ENCODE measurements around the gene ZFHX3. TPM values are rescaled to one million over a fixed set of nuclear protein-coding genes. Genes with fewer than 3 reads are reported as not detected.
A peak's percentile ranks its signal among the peaks of the same experiment; 100 is the strongest.

Gene ZFHX3
- total RNA-seq, 1 donor from 2014 or later: 68.1 TPM

GRCh38 chr16:72925631-72925979 lies 122.3 kb downstream of the ZFHX3 start:
- Mint-ChIP-seq H3K4me3 (no peak overlapping the region), H3K9me3 (no peaks in the 10 kb centered on the region), H3K27me3 (ENCODE audit: low read depth) (no peaks in the 10 kb centered on the region), H3K36me3 (no peaks in the 10 kb centered on the region), H3K27ac (no peak overlapping the region), H3K4me1 (peaks cover 64% of the 10 kb centered on the region)
- DNase-seq (ENCODE audit: low spot score in 2 of 2, unreplicated experiment in 2 of 2): no peak
- TF ChIP-seq CTCF (IDR thresholded peaks at IDR 0.05; ENCODE audit: unreplicated experiment): no peak

- no peaks in the 10 kb centered on the region for H3K9me3 Mint-ChIP-seq
- H3K4me1 Mint-ChIP-seq: peaks cover 59% of the 10 kb centered on the region
Measured at GRCh38 chr16:72924927-72925630, 122.8 kb downstream of the ZFHX3 start.

GRCh38 chr16:72924537-72924926 lies 123.4 kb downstream of the ZFHX3 start:
- DNase-seq (ENCODE audit: low spot score in 2 of 2, unreplicated experiment in 2 of 2): no peak
- Mint-ChIP-seq H3K27me3 (ENCODE audit: low read depth) (no peaks in the 10 kb centered on the region), H3K27ac (peak overlapping the region; percentile 43), H3K4me3 (no peak overlapping the region), H3K4me1 (peaks cover 57% of the 10 kb centered on the region), H3K36me3 (no peaks in the 10 kb centered on the region), H3K9me3 (no peaks in the 10 kb centered on the region)
- no peak for TF ChIP-seq CTCF (IDR thresholded peaks at IDR 0.05; ENCODE audit: unreplicated experiment)

More at GRCh38 chr16:72924927-72925630, 122.8 kb downstream of the ZFHX3 start:
- no peak overlapping the region for H3K4me3 Mint-ChIP-seq
- H3K27me3 Mint-ChIP-seq (ENCODE audit: low read depth): no peaks in the 10 kb centered on the region
- no peak for TF ChIP-seq CTCF (IDR thresholded peaks at IDR 0.05; ENCODE audit: unreplicated experiment)
- H3K36me3 Mint-ChIP-seq: no peaks in the 10 kb centered on the region
- no peak for DNase-seq (ENCODE audit: low spot score in 2 of 2, unreplicated experiment in 2 of 2)
- H3K27ac Mint-ChIP-seq: peak overlapping the region; percentile 33

- no peaks in the 10 kb centered on the region for H3K9me3 Mint-ChIP-seq
- no peak overlapping the region for H3K27ac Mint-ChIP-seq
- TF ChIP-seq CTCF (IDR thresholded peaks at IDR 0.05; ENCODE audit: unreplicated experiment): no peak
- H3K36me3 Mint-ChIP-seq: no peaks in the 10 kb centered on the region
- H3K27me3 Mint-ChIP-seq (ENCODE audit: low read depth): no peaks in the 10 kb centered on the region
- no peak for DNase-seq (ENCODE audit: low spot score in 2 of 2, unreplicated experiment in 2 of 2)
- no peak overlapping the region for H3K4me3 Mint-ChIP-seq
- H3K4me1 Mint-ChIP-seq: peaks cover 53% of the 10 kb centered on the region
Measured at GRCh38 chr16:72923757-72924156, 124.2 kb downstream of the ZFHX3 start.

GRCh38 chr16:72922714-72923113 lies 125.2 kb downstream of the ZFHX3 start:
- no peak for DNase-seq (ENCODE audit: low spot score in 2 of 2, unreplicated experiment in 2 of 2)
- H3K4me3 Mint-ChIP-seq: no peak overlapping the region
- no peak for TF ChIP-seq CTCF (IDR thresholded peaks at IDR 0.05; ENCODE audit: unreplicated experiment)
- peaks cover 7% of the 10 kb centered on the region for H3K36me3 Mint-ChIP-seq
- H3K27ac Mint-ChIP-seq: peak overlapping the region; percentile 84
- no peaks in the 10 kb centered on the region for H3K9me3 Mint-ChIP-seq
- H3K27me3 Mint-ChIP-seq (ENCODE audit: low read depth): no peaks in the 10 kb centered on the region
- H3K4me1 Mint-ChIP-seq: peaks cover 46% of the 10 kb centered on the region

Measured in mesothelial cell of epicardium (in vitro differentiated cells).